ENCODE data around the gene CALHM1.

CALHM1 gene

GRCh38 chr10:103481974-103482531, 23.4 kb upstream of the CALHM1 start:
- no peak for DNase-seq

DNA sequence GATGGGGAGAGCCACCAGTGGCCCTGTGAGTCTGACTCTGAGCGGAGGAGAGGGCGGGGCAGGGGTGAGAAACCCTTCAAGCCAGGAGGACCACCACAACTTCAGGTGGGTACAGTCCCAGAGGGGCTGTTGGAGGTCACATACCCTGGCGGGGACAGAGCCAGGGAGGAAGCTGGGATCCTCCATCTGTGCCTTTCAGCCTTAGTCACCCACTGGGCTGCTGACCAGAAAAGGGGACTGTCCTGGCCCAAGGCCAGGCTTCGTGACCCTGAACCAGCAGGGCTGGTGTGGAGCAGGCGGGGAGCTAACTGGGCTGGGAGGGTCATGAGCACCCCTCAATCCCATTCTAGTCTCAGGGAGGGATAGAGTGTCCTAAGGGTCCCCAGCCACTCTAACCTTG, 21.8 kb upstream of the CALHM1 start:
- DNase-seq: no peak

DNA sequence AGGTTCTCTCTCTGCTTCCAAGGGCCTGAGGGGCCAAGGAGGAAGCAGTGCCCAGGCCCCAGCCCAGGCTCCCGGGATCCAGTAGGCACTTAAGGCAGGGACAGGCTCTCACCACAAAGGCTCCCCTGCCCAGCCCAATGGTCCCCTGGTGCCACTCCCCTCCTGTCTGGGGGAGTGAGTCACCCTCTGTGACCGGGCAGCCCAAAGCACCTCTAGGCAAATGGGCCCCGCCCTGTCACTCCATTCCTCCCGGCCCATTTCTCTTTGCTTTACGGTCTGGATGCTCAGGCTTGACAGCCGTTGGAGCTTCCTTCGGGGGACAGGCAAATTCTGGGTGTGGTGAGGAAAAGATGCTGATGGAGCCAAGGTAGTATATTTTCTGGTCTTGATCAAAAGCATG, 20.4 kb upstream of the CALHM1 start, which contains the start of gene CALHM3:
TSS of gene CALHM3 (minus strand) at position 106 of the 400 bp plus-strand sequence. CDS start 208 bp downstream, outside the sequence.
- peak; percentile 34 for DNase-seq

- DNase-seq: no peak
Observed at GRCh38 chr10:103478671-103479070, 20.0 kb upstream of the CALHM1 start.

DNA sequence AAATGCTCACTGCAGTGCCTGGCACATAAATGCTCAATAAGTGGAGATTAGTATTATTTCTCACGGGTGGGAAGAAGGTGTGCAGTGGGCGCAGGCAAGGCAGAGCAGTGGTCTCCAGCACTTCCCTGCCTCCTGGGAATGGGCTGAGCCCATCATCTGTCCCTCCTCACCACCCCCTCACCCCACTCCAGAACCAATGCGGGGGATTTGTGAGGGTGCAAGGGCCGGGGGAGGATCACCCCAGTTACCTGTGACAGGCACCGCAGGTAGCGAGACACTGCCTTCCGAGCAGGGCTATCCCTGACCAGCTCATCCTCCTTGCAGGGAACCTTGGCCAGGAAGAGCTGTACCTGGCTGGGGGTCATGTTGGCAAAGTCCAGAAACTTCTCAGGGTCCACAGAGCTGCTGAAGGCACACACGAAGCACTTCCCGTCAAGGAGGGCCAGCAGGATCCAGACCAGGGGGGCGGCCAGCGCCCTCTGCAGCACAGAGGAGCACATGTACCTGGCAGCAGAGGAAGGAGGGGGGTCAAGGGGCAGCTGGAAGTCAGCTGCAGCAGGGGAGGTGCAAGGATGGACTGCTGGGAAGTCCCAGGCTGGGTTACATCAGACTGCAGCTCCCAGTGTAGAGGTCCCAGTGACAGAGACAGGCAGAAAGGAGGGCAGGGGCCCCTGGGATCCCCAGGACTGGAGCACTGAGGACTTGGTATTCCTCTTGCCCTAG, 17.5 kb upstream of the CALHM1 start:
- DNase-seq: no peak

DNA sequence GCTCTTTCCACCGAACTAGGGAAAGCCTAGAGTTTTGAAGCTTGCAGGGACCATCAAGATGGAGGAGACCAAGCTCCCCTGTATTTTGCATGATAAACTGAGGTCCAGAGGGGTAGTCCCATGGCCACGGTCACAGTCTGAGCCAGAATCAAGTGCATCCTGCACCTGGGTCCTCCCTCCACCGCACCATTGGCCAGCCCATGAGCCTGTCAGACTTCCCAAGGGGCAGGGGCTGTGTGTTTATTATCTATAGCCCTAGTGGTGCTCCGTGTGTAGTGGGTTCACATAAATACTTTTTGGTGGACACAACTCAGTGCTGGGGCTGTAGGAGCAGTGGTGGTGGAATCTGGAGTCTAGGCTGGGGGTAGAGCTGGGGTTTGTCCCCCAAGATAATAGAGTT, 16.7 kb upstream of the CALHM1 start:
- no peak for DNase-seq

- DNase-seq: no peak
Observed at GRCh38 chr10:103474077-103474476, 15.4 kb upstream of the CALHM1 start.

GRCh38 chr10:103473261-103473671, 14.6 kb upstream of the CALHM1 start:
- DNase-seq: no peak

DNA sequence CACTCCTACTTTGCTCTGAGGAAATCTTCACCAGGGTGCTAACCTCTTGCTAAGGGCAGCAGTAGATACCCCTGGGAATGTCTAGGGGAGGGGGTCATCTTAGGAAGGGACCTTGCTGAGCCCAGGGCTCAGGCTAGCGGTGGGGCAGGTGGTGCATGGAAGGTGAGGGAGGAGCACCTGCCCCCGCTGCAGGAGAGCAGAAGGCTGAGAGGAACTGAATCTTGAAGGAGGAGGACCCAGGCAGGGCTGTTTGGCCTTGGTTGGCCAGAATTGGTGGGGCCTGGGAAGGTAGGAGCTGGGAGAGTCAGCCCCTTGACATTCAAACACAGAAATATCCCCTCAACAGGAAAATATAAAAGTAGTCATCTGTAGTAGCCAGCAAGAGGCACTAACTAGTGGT, 13.3 kb upstream of the CALHM1 start:
- no peak for DNase-seq

DNA sequence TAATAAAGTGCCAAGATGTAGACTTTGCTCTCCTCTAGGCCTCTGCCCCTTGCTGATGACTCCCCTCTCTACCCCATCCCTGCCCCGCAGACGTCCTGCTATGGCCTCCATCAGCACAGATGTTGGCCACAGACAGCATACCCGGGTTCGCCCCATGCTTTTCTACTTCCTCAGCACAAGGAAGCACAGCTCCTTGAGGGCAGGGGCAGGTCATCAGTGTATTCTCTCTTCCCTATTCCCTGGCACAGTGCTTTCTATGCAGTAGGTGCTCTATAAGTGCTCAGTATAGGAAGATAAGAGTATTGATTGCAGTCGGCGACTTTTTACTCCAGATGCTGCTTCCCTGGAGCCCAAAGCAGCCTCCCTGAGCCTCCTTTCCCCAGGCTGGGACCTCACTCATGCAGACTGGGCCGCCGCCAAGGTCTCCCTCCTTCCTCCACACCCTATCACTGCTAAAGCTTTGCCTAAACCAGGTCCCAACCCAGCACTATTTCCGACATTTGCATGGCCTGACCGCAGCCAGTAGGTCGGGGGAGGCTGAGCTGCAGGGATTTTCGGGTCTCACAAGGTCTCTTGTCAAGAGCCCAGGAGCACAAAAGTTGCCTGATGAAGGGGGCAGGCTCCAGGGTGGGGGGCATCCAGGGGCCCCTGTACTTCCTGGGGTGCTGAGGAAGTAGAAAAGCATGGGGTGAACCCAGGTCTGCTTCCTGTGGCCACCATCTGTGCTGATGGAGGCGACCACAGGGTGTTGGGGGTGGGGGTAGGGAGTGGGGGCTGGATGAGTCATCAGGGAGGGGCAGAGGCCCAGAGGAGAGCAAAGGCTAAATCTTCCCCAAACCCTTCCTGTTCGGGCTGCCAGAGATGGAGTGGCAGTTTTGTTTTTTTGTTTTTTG, 12.3 kb upstream of the CALHM1 start:
- no peak for DNase-seq

DNA sequence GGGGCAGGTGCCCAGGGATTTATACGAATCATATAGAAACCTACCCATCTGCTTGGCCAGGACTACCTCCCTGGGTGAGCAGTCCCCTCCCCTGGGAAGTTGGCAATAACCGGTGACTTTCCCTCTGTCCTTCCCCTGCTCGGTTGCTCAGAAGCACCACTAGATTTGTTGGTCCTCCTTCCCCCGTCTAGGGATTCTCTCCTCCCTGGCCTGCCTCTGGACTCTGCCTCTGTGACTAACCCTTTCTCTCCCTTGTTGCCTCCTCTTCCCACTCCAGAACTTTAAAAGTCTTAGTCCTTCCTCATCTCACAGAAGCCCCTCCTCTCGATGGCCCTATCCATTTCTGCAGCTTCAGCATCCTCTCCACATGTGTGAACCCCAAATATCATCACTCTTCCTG, 10.5 kb upstream of the CALHM1 start:
- DNase-seq: no peak

DNA sequence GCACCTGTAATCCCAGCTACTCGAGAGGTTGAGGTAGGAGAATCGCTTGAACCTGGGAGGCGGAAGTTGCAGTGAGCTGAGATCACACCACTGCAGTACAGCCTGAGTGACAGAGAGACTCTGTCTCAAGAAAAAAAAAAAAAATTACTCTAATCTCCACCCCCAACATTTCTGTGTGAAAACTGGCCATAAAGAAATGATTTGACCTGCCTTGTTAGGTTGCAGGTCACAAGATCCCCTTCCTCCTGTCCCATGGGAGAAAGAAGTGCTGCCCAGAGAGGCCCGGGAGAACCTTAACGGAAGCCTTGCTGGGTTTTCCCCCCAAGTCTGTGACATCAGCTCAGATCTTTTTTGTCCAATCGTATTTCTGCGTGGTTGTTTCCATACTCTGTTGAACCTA, 8.7 kb upstream of the CALHM1 start:
- no peak for DNase-seq

DNA sequence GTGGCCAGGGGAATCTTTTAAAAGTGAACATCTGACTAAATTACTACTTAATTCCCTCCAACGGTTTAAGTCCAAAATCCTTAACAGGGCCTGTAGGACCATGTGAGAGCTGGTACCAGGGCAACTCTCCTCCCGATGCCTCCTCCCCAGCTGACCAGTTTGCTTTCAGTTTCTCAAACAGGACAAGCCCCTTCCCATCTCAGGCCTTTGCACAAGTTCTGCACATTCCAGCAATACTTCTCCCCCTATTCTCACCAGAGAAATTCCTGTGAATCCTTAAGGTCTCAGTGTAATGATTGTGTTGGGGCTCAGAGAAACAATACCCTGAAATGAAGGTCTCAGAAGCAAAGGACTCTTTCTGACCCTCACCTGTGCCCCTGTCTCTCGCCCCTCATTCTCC, 8.0 kb upstream of the CALHM1 start:
- no peak for DNase-seq

- no peak for DNase-seq
Observed at GRCh38 chr10:103465411-103466179, 6.9 kb upstream of the CALHM1 start.

DNA sequence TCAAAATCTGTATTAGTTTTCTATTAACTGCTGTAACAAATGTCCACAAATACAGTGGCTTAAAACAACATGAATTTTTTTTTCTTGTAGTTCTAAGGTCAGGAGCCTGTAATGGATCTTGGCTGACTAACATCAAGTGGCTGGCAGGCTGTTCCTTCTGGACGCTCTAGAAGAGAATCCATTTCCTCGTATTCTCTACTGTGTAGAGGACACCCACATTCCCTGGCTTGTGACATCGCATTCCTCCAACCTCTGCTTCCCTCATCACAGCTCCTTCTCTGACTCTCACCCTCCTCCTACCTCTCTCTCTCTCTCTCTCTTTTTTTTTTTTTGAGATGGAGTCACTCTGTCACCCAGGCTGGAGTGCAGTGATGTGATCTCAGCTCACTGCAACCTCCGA, 4.8 kb upstream of the CALHM1 start:
- no peak for DNase-seq

- DNase-seq: no peak
Observed at GRCh38 chr10:103459615-103460014, 915 bp upstream of the CALHM1 start.

DNA sequence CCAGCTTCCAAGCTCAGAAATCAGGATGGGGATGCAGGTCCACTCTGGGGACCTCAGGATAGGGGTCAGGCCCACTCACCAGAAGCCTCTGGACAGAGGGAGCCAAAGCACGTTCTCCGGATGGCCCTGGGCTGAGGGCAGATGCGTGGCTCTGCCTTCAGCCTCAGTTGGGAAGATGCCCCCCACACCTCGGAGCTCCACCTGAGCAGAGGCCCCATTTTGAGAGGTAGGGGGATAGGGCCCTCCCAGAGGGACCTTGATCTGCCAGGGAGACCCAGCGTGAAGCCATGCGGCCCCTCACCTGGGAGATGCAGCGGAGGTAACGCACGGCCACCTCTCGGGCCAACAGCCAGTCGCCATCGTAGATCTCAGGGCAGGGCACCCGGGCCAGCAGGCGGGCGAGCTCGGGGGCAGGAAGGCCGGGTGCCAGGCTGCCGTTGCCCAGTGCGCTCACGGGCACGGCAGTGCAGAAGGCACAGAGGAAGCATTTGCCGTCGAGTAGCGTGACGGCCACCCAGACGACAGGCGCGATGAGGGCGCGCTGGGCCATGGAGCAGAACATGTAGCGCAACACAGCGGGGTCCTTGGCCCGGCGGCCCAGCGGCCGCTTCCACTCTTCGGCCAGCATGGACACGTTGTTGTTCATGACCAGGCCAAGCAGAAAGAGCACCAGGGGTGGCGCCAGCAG, 660 bp downstream of the CALHM1 start:
- no peak for DNase-seq

- no peak for DNase-seq
Observed at GRCh38 chr10:103457176-103457712, 1.5 kb downstream of the CALHM1 start.

DNA sequence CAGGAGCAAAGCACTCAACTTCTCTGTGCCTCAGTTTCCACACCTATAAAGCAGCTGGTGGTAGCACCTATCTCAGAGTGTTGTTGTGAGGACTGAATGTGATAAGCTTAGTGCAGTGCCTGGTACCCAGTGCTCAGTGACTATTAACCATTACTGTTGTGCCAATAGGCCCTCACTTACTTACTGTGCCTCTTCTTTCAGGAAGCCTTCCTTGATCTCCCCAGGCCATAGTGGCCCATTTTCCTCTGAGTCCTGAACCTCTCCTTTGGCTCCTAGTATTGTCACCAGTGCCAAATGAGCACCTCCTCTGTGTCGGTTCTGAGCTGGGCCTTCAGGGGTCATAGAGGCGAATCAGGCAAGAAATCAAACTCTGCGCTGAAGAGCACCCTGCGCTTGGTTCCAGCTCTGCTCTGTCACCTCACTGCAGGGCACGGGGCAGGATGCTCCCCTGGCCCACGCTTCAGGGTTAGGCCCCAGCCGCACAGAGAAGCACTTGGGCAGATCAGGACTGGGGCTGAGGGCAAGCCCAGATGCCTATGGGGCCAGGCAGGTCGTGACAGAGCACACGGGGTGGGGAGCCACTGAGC, 2.5 kb downstream of the CALHM1 start:
- DNase-seq: no peak

GRCh38 chr10:103455235-103455634, 3.5 kb downstream of the CALHM1 start:
- no peak for DNase-seq

GRCh38 chr10:103454026-103454425, 4.7 kb downstream of the CALHM1 start:
- no peak for DNase-seq
